Transverse colon (tissue), 4 donors: ENCODE measurements around the gene PDZD2. TPM values are rescaled to one million over a fixed set of nuclear protein-coding genes. Genes with fewer than 3 reads are reported as not detected.

Source experiments
- DNase-seq: peaks from one replicate; pipeline ENCODE4 v3.0.0-alpha.2; 2019
- H3K27ac ChIP-seq, 4 donors: fragments of 200-600 bp; sonication (generic); 2 replicates each; pipeline ENCODE4 v1.5.1; 2016 to 2018; ENCODE audit warnings: inconsistent platforms in 4 of 4
- H3K27me3 ChIP-seq: fragments of 200-600 bp; sonication (generic); 2 replicates; pipeline ENCODE4 v1.5.1; 2017; ENCODE audit warnings: inconsistent platforms
- H3K36me3 ChIP-seq, 4 donors: fragments of 200-600 bp; sonication (generic); 2 replicates each; pipeline ENCODE4 v1.5.1; 2017 to 2019; ENCODE audit warnings: inconsistent platforms in 4 of 4
- H3K4me1 ChIP-seq, 4 donors: fragments of 200-600 bp; sonication (generic); 2 replicates each; pipeline ENCODE4 v1.5.1; 2017 to 2020; ENCODE audit warnings: inconsistent platforms in 4 of 4
- H3K4me3 ChIP-seq, 4 donors: fragments of 200-600 bp; sonication (generic); 1 replicate in 1 of 4; 2 replicates in 3 of 4; pipeline versions ENCODE4 v1.5.1 to v1.6.1; 2017 to 2019; ENCODE audit warnings: inconsistent platforms in 4 of 4
- H3K9me3 ChIP-seq, 2 donors: fragments of 200-600 bp; sonication (generic); 2 replicates each; pipeline ENCODE4 v1.5.1; 2017 to 2019; ENCODE audit warnings: inconsistent platforms in 2 of 2
- CTCF ChIP-seq, 5 experiments: fragments of 200-600 bp in 3 of 5; fragments of 450-650 bp in 2 of 5; sonication (generic) in 3 of 5; IDR thresholded peaks; 1 replicate in 2 of 5; 2 replicates in 3 of 5; pipeline ENCODE4 v1.5.1; 2016 to 2017; ENCODE audit warnings: antibody characterized with exemption in 5 of 5, inconsistent platforms in 3 of 5, mild to moderate bottlenecking in 2 of 5, moderate library complexity in 1 of 5
- EP300 ChIP-seq: sonication (generic); formaldehyde crosslinking; IDR thresholded peaks from one replicate; pipeline ENCODE4 v1.6.1; 2017; ENCODE audit warnings: antibody characterized with exemption, low read depth
- POLR2A ChIP-seq: fragments of 450-650 bp; IDR thresholded peaks from one replicate; pipeline ENCODE4 v1.6.1; 2016; ENCODE audit warnings: antibody characterized with exemption, mild to moderate bottlenecking, moderate library complexity
- POLR2AphosphoS5 ChIP-seq, 3 donors: sonication (generic); formaldehyde crosslinking; IDR thresholded peaks; one replicate each; pipeline ENCODE4 v1.6.1; 2016; ENCODE audit warnings: antibody characterized with exemption in 3 of 3
- WGBS, 2 donors: methylation state at CpG; one replicate each; pipeline ENCODE4 v1.1.5; 2018; ENCODE audit warnings: low coverage in 1 of 2; 5-methylcytosine and 5-hydroxymethylcytosine counted together
- in situ Hi-C, 4 donors: fragments of 200-750 bp; cut with MboI; loops; one replicate each; pipeline versions ENCODE4 v1.15.0 to v1.15.1; 2017; ENCODE audit warnings: low sequenced_read_pairs in 3 of 4, low pct_ligation_motif_present in 1 of 4, low pct_unique_long_range_greater_than_20kb in 1 of 4
- intact Hi-C: fragments of 100-400 bp; cut with DNase I; formaldehyde crosslinking; loops from one replicate; pipeline ENCODE4 v1.15.1; 2023; ENCODE audit warnings: low total_unique reads
- total RNA-seq, 4 donors: library from RNA; depleted of rRNA; stranded (reverse); fragments of >200 nt; gene quantifications; one replicate each; pipeline ENCODE4 v1.1.0, GENCODE V29; 2016

The PDZD2 gene
- total RNA-seq, 4 donors from 2014 or later: 2.0 to 3.7 (median 2.8) TPM

GRCh38 chr5:32017692-32018367 lies 378.9 kb downstream of the PDZD2 start:
- H3K27ac ChIP-seq: peak overlapping the region in 3 of 4 donors; percentile 9 to 14 (median 13)
- no peaks in the 10 kb centered on the region for H3K27me3 ChIP-seq
- intact Hi-C loops: no loop called here

GRCh38 chr5:32018476-32019436 lies 379.8 kb downstream of the PDZD2 start:
- Histone ChIP-seq H3K27ac (peak overlapping the region in 2 of 4 donors; percentile 13 to 14), H3K27me3 (no peaks in the 10 kb centered on the region), H3K4me1 (peaks cover 0 to 15% (median 0%) of the 10 kb centered on the region in 4 donors), H3K9me3 (no peaks in the 10 kb centered on the region), H3K4me3 (no peak overlapping the region), H3K36me3 (no peaks in the 10 kb centered on the region)
- intact Hi-C loops (no loop called here), in situ Hi-C loops (no loop called here)
- no peak for TF ChIP-seq POLR2AphosphoS5 (IDR thresholded peaks at IDR 0.05)
- TF ChIP-seq CTCF (IDR thresholded peaks at IDR 0.05): no peak
- TF ChIP-seq POLR2A: no peak
- TF ChIP-seq EP300: no peak
- DNase-seq: no peak
- WGBS, 2 donors: 54 to 72% methylated on average over 5 to 14 of the region's 14 CpGs

More at GRCh38 chr5:32017692-32018367, 378.9 kb downstream of the PDZD2 start:
- Histone ChIP-seq H3K4me3 (no peak overlapping the region), H3K36me3 (no peaks in the 10 kb centered on the region), H3K4me1 (peaks cover 0 to 15% (median 0%) of the 10 kb centered on the region in 4 donors), H3K9me3 (no peaks in the 10 kb centered on the region)
- TF ChIP-seq POLR2AphosphoS5 (IDR thresholded peaks at IDR 0.05) (no peak), POLR2A (no peak), CTCF (IDR thresholded peaks at IDR 0.05) (no peak), EP300 (no peak)
- in situ Hi-C loops: no loop called here
- DNase-seq: no peak
- WGBS, 2 donors: 66 to 72% methylated on average over 3 to 8 of the region's 8 CpGs

- no peak for DNase-seq
- Histone ChIP-seq H3K9me3 (no peaks in the 10 kb centered on the region), H3K4me1 (peaks cover 0 to 15% (median 0%) of the 10 kb centered on the region in 4 donors), H3K27me3 (no peaks in the 10 kb centered on the region), H3K27ac (no peak overlapping the region), H3K4me3 (peak overlapping the region in 1 of 4 donors; percentile 16), H3K36me3 (no peaks in the 10 kb centered on the region)
- TF ChIP-seq CTCF (IDR thresholded peaks at IDR 0.05): no peak
- TF ChIP-seq EP300: no peak
- no peak for TF ChIP-seq POLR2A
- TF ChIP-seq POLR2AphosphoS5 (IDR thresholded peaks at IDR 0.05): no peak
- in situ Hi-C loops (no loop called here), intact Hi-C loops (no loop called here)
- 46 to 70% methylated on average over 3 to 4 of the region's 4 CpGs for WGBS, 2 donors
Observed at GRCh38 chr5:32020271-32020670, 381.3 kb downstream of the PDZD2 start.

- H3K9me3 ChIP-seq: no peaks in the 10 kb centered on the region
- WGBS, 2 donors: 94 to 95% methylated on average over 7 of the region's 7 CpGs
- intact Hi-C loops: no loop called here
- no peak for TF ChIP-seq CTCF (IDR thresholded peaks at IDR 0.05)
- no peak for TF ChIP-seq POLR2AphosphoS5 (IDR thresholded peaks at IDR 0.05)
- no peak for TF ChIP-seq EP300
- TF ChIP-seq POLR2A: no peak
- no peak overlapping the region for H3K27ac ChIP-seq
- H3K27me3 ChIP-seq: no peaks in the 10 kb centered on the region
- peaks cover 0 to 15% (median 0%) of the 10 kb centered on the region in 4 donors for H3K4me1 ChIP-seq
- H3K4me3 ChIP-seq: no peak overlapping the region
- in situ Hi-C loops: no loop called here
- no peak for DNase-seq
- no peaks in the 10 kb centered on the region for H3K36me3 ChIP-seq
Observed at GRCh38 chr5:32020946-32021345, 382.0 kb downstream of the PDZD2 start.
